Gastrocnemius medialis (tissue), 4 donors: ENCODE measurements around the gene NSMCE1. TPM values are rescaled to one million over a fixed set of nuclear protein-coding genes. Genes with fewer than 3 reads are reported as not detected.
A peak's percentile ranks its signal among the peaks of the same experiment; 100 is the strongest.

Source experiments
- ATAC-seq, 2 donors: fragments of 150-250 bp; one replicate each; pipeline ENCODE4 v1.9.1; 2016
- DNase-seq, 2 donors: peaks; one replicate each; pipeline ENCODE4 v3.0.0-alpha.2; 2019
- H3K27ac ChIP-seq, 4 donors: fragments of 200-600 bp; sonication (generic); 1 replicate in 1 of 4; 2 replicates in 3 of 4; pipeline ENCODE4 v1.5.1; 2016 to 2018; ENCODE audit warnings: mild to moderate bottlenecking in 2 of 4, moderate library complexity in 1 of 4
- H3K27me3 ChIP-seq, 3 donors: fragments of 200-600 bp; sonication (generic) in 2 of 3; 1 replicate in 1 of 3; 2 replicates in 2 of 3; pipeline versions ENCODE4 v1.5.1 to v1.6.0; 2016 to 2019; ENCODE audit warnings: mild to moderate bottlenecking in 1 of 3, moderate library complexity in 1 of 3
- H3K36me3 ChIP-seq, 2 donors: fragments of 200-600 bp; sonication (generic) in 1 of 2; one replicate each; pipeline ENCODE4 v1.5.1; 2017 to 2018
- H3K4me1 ChIP-seq, 2 donors: fragments of 200-600 bp; sonication (generic) in 1 of 2; one replicate each; pipeline ENCODE4 v1.5.1; 2016 to 2017; ENCODE audit warnings: mild to moderate bottlenecking in 2 of 2
- H3K4me3 ChIP-seq, 4 donors: fragments of 200-600 bp; sonication (generic) in 3 of 4; 1 replicate in 1 of 4; 2 replicates in 3 of 4; pipeline ENCODE4 v1.5.1; 2016 to 2019; ENCODE audit warnings: mild to moderate bottlenecking in 2 of 4
- H3K9me3 ChIP-seq, 3 donors: fragments of 200-600 bp; sonication (generic) in 2 of 3; 1 replicate in 1 of 3; 2 replicates in 2 of 3; pipeline ENCODE4 v1.5.1; 2016 to 2019
- CTCF ChIP-seq, 5 experiments: fragments of 450-650 bp in 3 of 5; fragments of 200-600 bp in 2 of 5; sonication (generic) in 2 of 5; IDR thresholded peaks in 4 of 5; conservative IDR thresholded peaks in 1 of 5; 1 replicate in 4 of 5; 2 replicates in 1 of 5; pipeline ENCODE4 v1.5.1; 2016 to 2019; ENCODE audit warnings: antibody characterized with exemption in 5 of 5, mild to moderate bottlenecking in 3 of 5, moderate library complexity in 3 of 5
- POLR2A ChIP-seq, 2 donors: fragments of 450-650 bp; IDR thresholded peaks; one replicate each; pipeline ENCODE4 v1.6.1; 2017; ENCODE audit warnings: antibody characterized with exemption in 2 of 2, mild to moderate bottlenecking in 2 of 2, moderate library complexity in 2 of 2
- in situ Hi-C, 4 donors: fragments of 200-750 bp; cut with MboI; loops; one replicate each; pipeline versions ENCODE4 v1.15.0 to v1.8.0; 2017; ENCODE audit warnings: low sequenced_read_pairs in 4 of 4
- intact Hi-C: fragments of 100-400 bp; cut with DNase I; formaldehyde crosslinking; loops from one replicate; pipeline ENCODE4 v1.15.1; 2023; ENCODE audit warnings: low total_unique reads
- total RNA-seq, 4 donors: library from RNA; depleted of rRNA; stranded (reverse); fragments of >200 nt; gene quantifications; one replicate each; pipeline versions ENCODE4 v1.1.0 to v1.2.3, GENCODE V29; 2016

The NSMCE1 gene
- total RNA-seq, 4 donors from 2014 or later = 20.2 to 29.1 (median 22.0) TPM

GRCh38 chr16:27242398-27242797 lies 26.2 kb downstream of the NSMCE1 start:
- peak overlapping the region in 1 of 4 donors; percentile 15 for H3K4me3 ChIP-seq
- H3K27ac ChIP-seq = peak overlapping the region; percentile 18 to 65 (median 48)
- H3K27me3 ChIP-seq = no peaks in the 10 kb centered on the region
- DNase-seq = no peak
- no peaks in the 10 kb centered on the region for H3K36me3 ChIP-seq
- in situ Hi-C loops (loop anchor here in 1 of 4 donors (25.0 kb wide), 1 partner anchor 120 kb away; no protein-coding TSS in a partner anchor), intact Hi-C loops (no loop called here)
- no peaks in the 10 kb centered on the region for H3K9me3 ChIP-seq
- peaks cover 31 to 39% of the 10 kb centered on the region in 2 donors for H3K4me1 ChIP-seq
- ATAC-seq = no peak
- TF ChIP-seq CTCF (IDR thresholded peaks at IDR 0.05 in 4 of 5, conservative IDR thresholded peaks at IDR 0.05 in 1 of 5) (no peak), POLR2A (IDR thresholded peaks at IDR 0.05) (no peak)

- Histone ChIP-seq H3K4me3 (no peak overlapping the region), H3K36me3 (no peaks in the 10 kb centered on the region), H3K27ac (peak overlapping the region in 3 of 4 donors; percentile 17 to 65 (median 45)), H3K27me3 (no peaks in the 10 kb centered on the region), H3K4me1 (peaks cover 31 to 42% of the 10 kb centered on the region in 2 donors), H3K9me3 (no peaks in the 10 kb centered on the region)
- ATAC-seq (no peak), DNase-seq (no peak)
- TF ChIP-seq POLR2A (IDR thresholded peaks at IDR 0.05) (no peak), CTCF (IDR thresholded peaks at IDR 0.05 in 4 of 5, conservative IDR thresholded peaks at IDR 0.05 in 1 of 5) (no peak)
- in situ Hi-C loops = loop anchor here in 1 of 4 donors (25.0 kb wide), 1 partner anchor 121 kb away; no protein-coding TSS in a partner anchor
- intact Hi-C loops = no loop called here
These were observed 26.9 kb downstream of the NSMCE1 start for GRCh38 chr16:27241658-27242057.

GRCh38 chr16:27240948-27241531 lies 27.5 kb downstream of the NSMCE1 start:
- no peaks in the 10 kb centered on the region for H3K9me3 ChIP-seq
- DNase-seq (no peak), ATAC-seq (no peak)
- in situ Hi-C loops (loop anchor here in 1 of 4 donors (25.0 kb wide), 1 partner anchor 121 kb away; no protein-coding TSS in a partner anchor), intact Hi-C loops (no loop called here)
- H3K4me3 ChIP-seq = no peak overlapping the region
- no peak for TF ChIP-seq POLR2A (IDR thresholded peaks at IDR 0.05)
- TF ChIP-seq CTCF (IDR thresholded peaks at IDR 0.05 in 4 of 5, conservative IDR thresholded peaks at IDR 0.05 in 1 of 5) = no peak
- peaks cover 29 to 41% of the 10 kb centered on the region in 2 donors for H3K4me1 ChIP-seq
- peak overlapping the region; percentile 17 to 52 (median 36) for H3K27ac ChIP-seq
- H3K27me3 ChIP-seq = no peaks in the 10 kb centered on the region
- H3K36me3 ChIP-seq = no peaks in the 10 kb centered on the region

- H3K36me3 ChIP-seq = no peaks in the 10 kb centered on the region
- intact Hi-C loops (loop anchor here (5.0 kb wide), 1 partner anchor 77 kb away; no protein-coding TSS in a partner anchor), in situ Hi-C loops (loop anchor here in 1 of 4 donors (25.0 kb wide), 1 partner anchor 122 kb away; no protein-coding TSS in a partner anchor)
- no peak overlapping the region for H3K4me3 ChIP-seq
- no peak for ATAC-seq
- TF ChIP-seq CTCF (IDR thresholded peaks at IDR 0.05 in 4 of 5, conservative IDR thresholded peaks at IDR 0.05 in 1 of 5) (no peak), POLR2A (IDR thresholded peaks at IDR 0.05) (no peak)
- no peak for DNase-seq
- H3K27me3 ChIP-seq = no peaks in the 10 kb centered on the region
- H3K4me1 ChIP-seq = peaks cover 19 to 37% of the 10 kb centered on the region in 2 donors
- no peaks in the 10 kb centered on the region for H3K9me3 ChIP-seq
- H3K27ac ChIP-seq = no peak overlapping the region
These were observed 28.5 kb downstream of the NSMCE1 start for GRCh38 chr16:27239906-27240655.
